ENCODE data around the gene RPL22. TPM values are rescaled to one million over a fixed set of nuclear protein-coding genes. Genes with fewer than 3 reads are reported as not detected.

The RPL22 gene
- total RNA-seq, 1 experiment from 2014 or later: 456 TPM

GRCh38 chr1:6181347-6181770 is 18.0 kb downstream of the RPL22 start (continued):
- no peak for TF ChIP-seq CBX3 (IDR thresholded peaks at IDR 0.05; ENCODE audit: low read depth)
- no peak for TF ChIP-seq FOSL1 (IDR thresholded peaks at IDR 0.05; ENCODE audit: low read depth)
- no peak for TF ChIP-seq ELF1 (IDR thresholded peaks at IDR 0.05; ENCODE audit: borderline replicate concordance, low read depth)
- no peak for TF ChIP-seq REST (IDR thresholded peaks at IDR 0.05; ENCODE audit: low read depth)

GRCh38 chr1:6180707-6181311 is 18.6 kb downstream of the RPL22 start:
- peaks cover 12% of the 10 kb centered on the region; the same call in 1 of the 2 replicates for H4K20me1 ChIP-seq (ENCODE audit: insufficient read depth)
- BruUV-seq (replicated peaks): no TSS peak
- peaks cover 0 to 7% of the 10 kb centered on the region in 2 experiments; a peak in 1 of 4 replicates for H3K36me3 ChIP-seq (ENCODE audit: control insufficient read depth in 1 of 2, insufficient read depth in 2 of 2, low read length in 2 of 2)
- H3K4me1 ChIP-seq (ENCODE audit: control insufficient read depth in 1 of 2, insufficient read depth in 2 of 2, low read length in 2 of 2): peaks cover 12 to 26% of the 10 kb centered on the region in 2 experiments
- no peak overlapping the region for H3K27ac ChIP-seq (ENCODE audit: low read depth, low read length)
- no peaks in the 10 kb centered on the region for H3K9me3 ChIP-seq (ENCODE audit: control insufficient read depth in 1 of 2, insufficient read depth in 1 of 2, low read depth in 1 of 2, low read length in 2 of 2)
- H2AFZ ChIP-seq (ENCODE audit: low read depth, low read length, poor library complexity, severe bottlenecking): no peak overlapping the region
- ChIA-PET RAD21 (ENCODE audit: low non-redundant PET in 1 of 2, low total read pairs in 2 of 2, uncharacterized antibody in 2 of 2, unreplicated experiment in 2 of 2) (interaction anchor here in 1 of 2 experiments (0.6 kb wide), 1 partner anchor 64 kb away, joined by 3 read pairs; no protein-coding TSS in a partner anchor), CTCF (no interaction called here), POLR2A (no interaction called here)
- peaks cover 5% of the 10 kb centered on the region; the same call in 1 of the 2 replicates for H3K79me2 ChIP-seq (ENCODE audit: insufficient read depth, low read length)
- intact Hi-C loops (cut with micrococcal nuclease): loop anchor here (5.0 kb wide), 1 partner anchor 129 kb away; no protein-coding TSS in a partner anchor
- no peak overlapping the region for H3K9ac ChIP-seq (ENCODE audit: low read length)
- TF ChIP-seq POLR2AphosphoS5 (IDR thresholded peaks at IDR 0.05; ENCODE audit: low read depth, low read length) (no peak), TCF7L2 (IDR thresholded peaks at IDR 0.05; ENCODE audit: borderline replicate concordance, extremely low read depth, insufficient read depth, insufficient read length) (no peak), SIN3A (IDR thresholded peaks at IDR 0.05; ENCODE audit: low read depth) (no peak), POLR2A (IDR thresholded peaks at IDR 0.05; ENCODE audit: borderline replicate concordance, extremely low read depth, insufficient read depth, insufficient read length) (no peak), SRF (IDR thresholded peaks at IDR 0.05; ENCODE audit: low read depth) (no peak), RAD21 (IDR thresholded peaks at IDR 0.05; ENCODE audit: low read depth) (no peak)
- H3K27me3 ChIP-seq (ENCODE audit: insufficient read depth, low read length): no peaks in the 10 kb centered on the region
- DNase-seq (ENCODE audit: low read depth, low spot score) (no peak), ATAC-seq (no peak)
- H3K4me3 ChIP-seq (replicated peaks in 1 of 2; ENCODE audit: low read depth in 1 of 2, low read length in 2 of 2): no peak overlapping the region
- no peaks in the 10 kb centered on the region for H3K9me2 ChIP-seq (ENCODE audit: insufficient read depth)
- H3K4me2 ChIP-seq (ENCODE audit: low read length): peak overlapping the region; percentile 74; the same call in 1 of the 2 replicates
